Measurements from ENCODE around the gene AHCTF1.

The AHCTF1 gene

GRCh38 chr1:246803373-246803772 lies 128.4 kb downstream of the AHCTF1 start:
- Histone ChIP-seq H3K9me3 (ENCODE audit: insufficient read depth, low read length) (0 out of 2 replicates have a peak, but pooled peaks cover 6% of the 10 kb centered on the region), H3K36me3 (replicated peaks; ENCODE audit: low read depth, low read length) (no peaks in the 10 kb centered on the region), H3K9ac (ENCODE audit: low read length) (no peak overlapping the region), H3K27ac (ENCODE audit: low read length) (no peak overlapping the region), H3K4me2 (ENCODE audit: low read length) (no peak overlapping the region), H3K4me1 (ENCODE audit: low read length) (no peaks in the 10 kb centered on the region), H3K79me2 (ENCODE audit: low read length) (no peaks in the 10 kb centered on the region), H3K27me3 (ENCODE audit: low read depth, low read length) (peaks cover 10% of the 10 kb centered on the region; the same call in 1 of the 2 replicates), H2AFZ (ENCODE audit: low read depth, low read length) (no peak overlapping the region), H4K20me1 (ENCODE audit: insufficient read depth, low read length) (no peaks in the 10 kb centered on the region), H3K4me3 (ENCODE audit: low read length) (no peak overlapping the region)
- no peak for TF ChIP-seq CTCF (IDR thresholded peaks at IDR 0.05; ENCODE audit: low read depth, low read length)
- no peak for TF ChIP-seq EZH2phosphoT487 (IDR thresholded peaks at IDR 0.05; ENCODE audit: low read depth)

- no peaks in the 10 kb centered on the region for H3K27me3 ChIP-seq (ENCODE audit: low read depth, low read length)
- 0 out of 2 replicates have a peak, but pooled peaks cover 6% of the 10 kb centered on the region for H3K9me3 ChIP-seq (ENCODE audit: insufficient read depth, low read length)
- H3K4me1 ChIP-seq (ENCODE audit: low read length) = no peaks in the 10 kb centered on the region
- H4K20me1 ChIP-seq (ENCODE audit: insufficient read depth, low read length) = no peaks in the 10 kb centered on the region
- no peak overlapping the region for H2AFZ ChIP-seq (ENCODE audit: low read depth, low read length)
- no peak overlapping the region for H3K4me3 ChIP-seq (ENCODE audit: low read length)
- H3K27ac ChIP-seq (ENCODE audit: low read length) = no peak overlapping the region
- H3K4me2 ChIP-seq (ENCODE audit: low read length) = no peak overlapping the region
- no peaks in the 10 kb centered on the region for H3K36me3 ChIP-seq (replicated peaks; ENCODE audit: low read depth, low read length)
- no peak overlapping the region for H3K9ac ChIP-seq (ENCODE audit: low read length)
- no peaks in the 10 kb centered on the region for H3K79me2 ChIP-seq (ENCODE audit: low read length)
- no peak for TF ChIP-seq EZH2phosphoT487 (IDR thresholded peaks at IDR 0.05; ENCODE audit: low read depth)
Observed at GRCh38 chr1:246801241-246802020, 130.3 kb downstream of the AHCTF1 start.

GRCh38 chr1:246800756-246801155 lies 131.0 kb downstream of the AHCTF1 start:
- no peaks in the 10 kb centered on the region for H3K36me3 ChIP-seq (replicated peaks; ENCODE audit: low read depth, low read length)
- TF ChIP-seq EZH2phosphoT487 (IDR thresholded peaks at IDR 0.05; ENCODE audit: low read depth) (no peak), CTCF (IDR thresholded peaks at IDR 0.05; ENCODE audit: low read depth, low read length) (no peak)
- H3K4me2 ChIP-seq (ENCODE audit: low read length) = no peak overlapping the region
- H3K9ac ChIP-seq (ENCODE audit: low read length) = no peak overlapping the region
- H3K27me3 ChIP-seq (ENCODE audit: low read depth, low read length) = no peaks in the 10 kb centered on the region
- 0 out of 2 replicates have a peak, but pooled peaks cover 6% of the 10 kb centered on the region for H3K9me3 ChIP-seq (ENCODE audit: insufficient read depth, low read length)
- H3K27ac ChIP-seq (ENCODE audit: low read length) = no peak overlapping the region
- H4K20me1 ChIP-seq (ENCODE audit: insufficient read depth, low read length) = no peaks in the 10 kb centered on the region
- no peaks in the 10 kb centered on the region for H3K4me1 ChIP-seq (ENCODE audit: low read length)
- H3K4me3 ChIP-seq (ENCODE audit: low read length) = no peak overlapping the region
- H2AFZ ChIP-seq (ENCODE audit: low read depth, low read length) = no peak overlapping the region
- H3K79me2 ChIP-seq (ENCODE audit: low read length) = no peaks in the 10 kb centered on the region

- Histone ChIP-seq H3K36me3 (replicated peaks; ENCODE audit: low read depth, low read length) (no peaks in the 10 kb centered on the region), H3K9me3 (ENCODE audit: insufficient read depth, low read length) (0 out of 2 replicates have a peak, but pooled peaks cover 6% of the 10 kb centered on the region), H3K79me2 (ENCODE audit: low read length) (no peaks in the 10 kb centered on the region), H3K27me3 (ENCODE audit: low read depth, low read length) (no peaks in the 10 kb centered on the region), H3K4me3 (ENCODE audit: low read length) (no peak overlapping the region), H3K27ac (ENCODE audit: low read length) (no peak overlapping the region), H4K20me1 (ENCODE audit: insufficient read depth, low read length) (no peaks in the 10 kb centered on the region), H3K4me2 (ENCODE audit: low read length) (no peak overlapping the region), H3K4me1 (ENCODE audit: low read length) (no peaks in the 10 kb centered on the region), H2AFZ (ENCODE audit: low read depth, low read length) (no peak overlapping the region), H3K9ac (ENCODE audit: low read length) (no peak overlapping the region)
- no peak for TF ChIP-seq CTCF (IDR thresholded peaks at IDR 0.05; ENCODE audit: low read depth, low read length)
- no peak for TF ChIP-seq EZH2phosphoT487 (IDR thresholded peaks at IDR 0.05; ENCODE audit: low read depth)
Observed at GRCh38 chr1:246800356-246800755, 131.4 kb downstream of the AHCTF1 start.

Data from OCI-LY3 (cell line).